Umbilical cord (tissue), 2 donors: ENCODE measurements around the gene CHN1. TPM values are rescaled to one million over a fixed set of nuclear protein-coding genes. Genes with fewer than 3 reads are reported as not detected.
A peak's percentile ranks its signal among the peaks of the same experiment; 100 is the strongest.

Experiments
- DNase-seq: peaks from one replicate; pipeline ENCODE4 v3.0.0-alpha.2; 2015; ENCODE audit warnings: low spot score
- total RNA-seq: library from RNA; depleted of rRNA; stranded (reverse); fragments of >200 nt; gene quantifications from one replicate; pipeline ENCODE4 v1.2.3, GENCODE V29; 2014; ENCODE audit warnings: low replicate concordance; ENCODE audit not compliant: insufficient read depth

Gene CHN1
- total RNA-seq, 1 donor from 2014 or later = 46.0 TPM

DNA sequence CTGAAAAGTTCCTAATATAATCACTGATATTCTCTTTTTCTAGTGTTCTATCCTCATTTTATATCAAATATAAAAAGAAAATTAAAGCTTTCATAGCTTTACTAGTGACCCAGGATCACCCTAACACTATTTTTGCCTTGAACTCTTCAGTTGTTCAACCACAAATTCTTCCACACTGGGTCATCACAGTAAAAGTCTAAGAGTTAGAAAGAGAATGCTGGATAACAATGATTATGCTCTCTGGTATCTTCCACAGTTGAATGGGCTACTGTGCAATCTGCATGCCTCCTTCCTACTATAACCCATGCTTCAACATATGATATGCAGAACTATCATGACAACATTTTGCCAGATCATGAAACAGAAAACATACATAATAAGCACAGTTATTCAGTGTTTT lies 32.3 kb downstream of the CHN1 start:
- DNase-seq = no peak

DNA sequence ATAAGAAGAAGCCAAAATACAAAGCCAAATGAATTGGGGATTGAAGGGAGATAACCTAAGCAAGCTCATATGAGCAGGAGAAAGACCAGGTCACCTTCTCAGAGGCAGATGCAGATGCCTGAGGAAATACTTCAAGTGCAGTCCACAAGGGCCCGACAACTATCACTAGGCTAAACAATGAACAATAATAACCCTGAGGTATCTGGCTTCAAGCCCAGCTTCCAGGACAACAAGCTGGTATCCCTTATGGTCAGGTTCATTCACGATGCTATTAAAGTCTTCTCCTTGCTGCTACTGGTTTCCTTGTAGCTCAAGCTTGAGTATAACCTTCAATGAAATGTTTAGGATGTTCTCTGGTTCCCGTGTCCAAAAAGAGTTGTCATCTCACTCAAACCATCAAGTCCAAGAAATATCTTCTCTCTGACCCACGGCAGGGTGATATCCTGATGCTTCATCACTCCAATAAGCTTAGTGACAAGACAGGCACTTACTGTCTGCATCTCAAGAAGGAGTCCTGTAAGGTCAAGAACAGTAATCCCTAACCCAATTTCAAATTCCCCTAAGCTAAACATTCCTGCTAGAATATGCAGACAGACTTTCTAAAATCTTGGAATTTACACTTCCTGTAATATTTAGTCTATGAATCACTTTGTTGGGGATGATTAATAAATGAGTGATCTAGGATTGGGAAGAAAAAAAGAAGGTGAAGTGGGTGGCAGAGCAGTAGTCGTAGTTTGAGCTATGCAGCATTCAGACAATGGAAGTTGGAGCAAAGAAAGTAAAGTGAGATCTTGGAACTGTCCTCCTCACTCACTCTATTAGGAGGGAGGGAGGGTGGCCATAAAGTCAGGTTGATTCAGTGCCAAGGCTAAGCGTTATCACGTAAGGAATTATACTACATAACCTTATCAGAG lies 33.1 kb downstream of the CHN1 start:
- peak; percentile 82 for DNase-seq

DNA sequence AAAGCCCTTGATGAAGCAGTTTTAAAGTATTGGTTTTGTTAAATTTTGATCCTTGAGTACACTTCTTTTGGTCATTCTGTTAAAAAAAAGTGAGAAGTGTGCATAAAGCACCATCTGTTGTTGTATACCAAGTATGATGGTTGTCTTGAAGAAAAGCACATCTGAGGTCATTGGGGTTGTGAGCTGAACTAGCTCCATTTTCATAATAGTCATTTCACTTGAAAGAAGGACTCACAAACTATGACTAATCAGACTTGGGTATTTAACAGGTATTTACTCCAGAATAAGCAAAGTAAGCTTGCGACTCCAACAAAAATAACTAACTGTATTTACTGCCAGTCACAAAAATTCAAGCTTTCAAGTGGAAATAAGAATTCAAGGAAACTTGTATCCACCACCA lies 35.1 kb downstream of the CHN1 start:
- DNase-seq = no peak

DNA sequence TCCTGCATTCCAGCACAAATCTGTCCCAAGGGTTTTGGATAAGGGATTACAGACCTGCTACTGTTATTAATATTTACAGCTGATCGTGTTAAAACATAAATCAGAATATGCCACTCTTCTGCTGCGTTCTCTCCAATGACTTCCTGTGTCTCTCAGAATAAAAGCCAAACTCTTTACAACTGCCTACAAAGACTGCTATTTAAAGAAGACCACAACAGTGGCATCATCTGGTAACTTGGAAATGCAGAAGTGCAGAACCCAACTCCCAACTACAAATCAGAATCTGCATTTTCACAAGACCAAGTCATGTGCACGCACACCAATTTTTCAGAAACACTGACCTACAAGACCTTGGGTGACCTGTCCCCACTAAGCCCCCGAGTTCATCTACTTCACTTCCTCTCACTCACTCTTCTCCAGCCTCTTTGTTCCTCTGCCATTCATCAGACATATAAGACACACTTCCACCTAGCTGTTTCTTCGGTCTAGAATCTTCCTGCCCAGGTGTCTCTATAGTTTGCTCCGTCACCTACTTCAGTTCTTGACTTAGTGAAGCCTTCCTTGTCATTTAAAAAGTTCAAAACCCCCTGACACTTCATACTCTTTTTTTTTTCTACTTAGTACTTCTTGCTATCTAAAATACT lies 36.0 kb downstream of the CHN1 start:
- DNase-seq = no peak

DNA sequence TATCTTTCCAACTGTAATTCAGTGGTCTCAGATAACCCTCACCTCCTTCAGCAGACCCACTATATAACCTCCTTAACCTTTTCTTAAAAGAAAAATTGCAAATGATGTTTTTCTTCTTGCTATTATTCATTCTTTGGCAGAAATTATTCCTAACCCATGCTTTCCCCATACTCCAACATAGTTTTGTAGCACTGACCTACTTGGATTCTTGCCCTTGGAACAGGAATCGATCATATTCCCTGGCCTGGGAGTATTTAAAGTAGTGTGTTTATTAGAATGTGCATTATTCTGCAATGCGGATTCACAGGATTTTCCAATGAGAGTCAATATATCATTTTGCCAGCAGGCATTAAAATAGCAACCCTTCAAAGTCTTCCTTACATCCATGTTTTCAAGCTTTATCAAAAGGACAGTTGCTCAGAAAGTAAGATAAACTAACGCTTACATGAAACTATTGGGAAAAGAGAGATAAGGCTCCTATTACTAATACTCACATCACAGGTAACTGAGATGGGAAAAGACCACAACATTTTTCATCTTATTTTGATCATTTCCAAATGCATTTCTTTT lies 37.4 kb downstream of the CHN1 start:
- DNase-seq = peak; percentile 42

DNA sequence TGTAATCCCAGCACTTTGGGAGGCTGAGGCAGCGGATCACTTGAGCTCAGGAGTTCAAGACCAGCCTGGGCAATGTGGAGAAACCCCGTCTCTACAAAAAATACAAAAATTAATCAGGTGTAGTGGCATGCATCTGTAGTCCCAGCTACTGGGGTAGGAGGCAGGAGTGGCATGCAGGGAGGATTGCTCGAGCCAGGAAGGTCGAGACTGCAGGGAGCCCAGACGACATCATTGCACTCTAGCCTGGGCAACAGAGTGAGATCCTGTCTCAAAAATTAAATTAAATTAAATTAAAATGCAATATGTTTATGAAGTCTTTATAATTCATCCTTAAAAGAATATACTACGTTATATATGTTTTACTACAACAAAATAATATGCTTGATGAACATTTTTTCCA lies 38.1 kb downstream of the CHN1 start:
- no peak for DNase-seq

DNA sequence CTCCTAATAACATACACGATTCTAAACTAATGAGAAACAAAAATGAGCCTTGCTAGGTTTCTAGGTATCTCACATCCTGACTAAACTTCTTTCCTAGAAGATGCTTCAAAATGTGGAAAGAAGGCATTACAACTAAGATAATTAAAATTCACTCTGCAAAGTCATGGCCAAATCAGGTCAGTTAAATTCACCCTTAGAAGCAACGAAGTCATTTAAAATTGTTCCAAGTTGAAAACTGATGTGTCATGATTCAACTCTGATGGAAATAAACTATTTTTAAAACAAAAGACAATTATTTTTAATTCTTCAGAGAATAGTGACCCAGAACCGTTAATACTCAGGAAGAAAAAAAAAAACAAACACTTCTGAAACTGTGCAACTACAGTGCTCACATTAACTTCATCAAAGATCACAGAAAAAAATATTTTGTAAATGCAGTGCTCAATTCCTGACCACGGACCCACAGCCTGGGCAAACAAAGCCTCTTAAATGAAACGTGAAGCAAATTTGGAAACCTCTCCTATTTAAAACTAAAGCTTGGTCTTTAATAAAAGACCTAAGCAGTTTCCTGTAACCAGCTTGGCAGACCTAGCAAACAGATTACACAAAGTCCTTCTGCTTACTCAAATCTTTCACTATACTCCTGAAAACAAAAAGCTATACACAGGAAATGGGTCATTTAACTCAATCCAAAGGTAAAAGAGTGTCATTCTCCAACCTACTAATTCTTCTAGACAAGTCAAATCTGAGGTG lies 39.0 kb downstream of the CHN1 start:
- peak; percentile 72 for DNase-seq

DNA sequence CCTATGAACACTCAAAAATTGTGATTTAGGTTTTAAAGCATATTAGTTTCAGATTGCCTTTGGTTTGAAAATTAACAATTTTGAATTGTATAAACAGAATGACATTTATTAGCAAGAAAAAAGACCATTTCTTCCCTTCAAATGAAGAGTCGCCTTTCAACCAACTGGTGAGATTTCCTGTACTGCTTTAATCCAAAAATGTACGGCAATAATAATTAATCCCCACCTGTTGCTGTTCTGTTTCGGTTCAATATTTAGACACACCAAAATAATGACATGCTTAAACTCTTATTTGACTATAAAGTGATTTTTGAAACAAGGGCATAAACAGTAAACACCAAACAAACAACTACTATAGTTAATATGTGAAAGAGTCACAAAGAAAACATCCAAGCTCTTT lies 39.6 kb downstream of the CHN1 start:
- DNase-seq = no peak

DNA sequence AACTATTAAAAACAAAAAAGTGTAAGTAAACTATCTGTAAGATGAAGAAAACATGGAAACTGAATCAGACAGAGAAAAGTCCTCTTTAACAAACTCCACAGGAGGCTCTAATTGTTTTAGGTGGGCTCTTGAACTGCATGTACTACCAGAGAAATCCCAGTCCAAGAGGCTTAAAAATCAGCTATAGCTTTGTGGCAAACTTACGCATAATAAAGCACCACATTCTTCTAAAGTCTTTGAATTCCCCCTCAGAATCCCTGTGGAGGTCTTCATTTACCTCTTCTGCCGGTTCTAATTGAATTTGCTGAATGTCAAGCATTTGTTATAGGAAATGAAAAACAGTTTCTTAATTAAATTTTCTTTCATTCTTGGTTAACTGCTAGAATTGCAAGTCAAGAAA lies 40.8 kb downstream of the CHN1 start:
- DNase-seq = no peak

DNA sequence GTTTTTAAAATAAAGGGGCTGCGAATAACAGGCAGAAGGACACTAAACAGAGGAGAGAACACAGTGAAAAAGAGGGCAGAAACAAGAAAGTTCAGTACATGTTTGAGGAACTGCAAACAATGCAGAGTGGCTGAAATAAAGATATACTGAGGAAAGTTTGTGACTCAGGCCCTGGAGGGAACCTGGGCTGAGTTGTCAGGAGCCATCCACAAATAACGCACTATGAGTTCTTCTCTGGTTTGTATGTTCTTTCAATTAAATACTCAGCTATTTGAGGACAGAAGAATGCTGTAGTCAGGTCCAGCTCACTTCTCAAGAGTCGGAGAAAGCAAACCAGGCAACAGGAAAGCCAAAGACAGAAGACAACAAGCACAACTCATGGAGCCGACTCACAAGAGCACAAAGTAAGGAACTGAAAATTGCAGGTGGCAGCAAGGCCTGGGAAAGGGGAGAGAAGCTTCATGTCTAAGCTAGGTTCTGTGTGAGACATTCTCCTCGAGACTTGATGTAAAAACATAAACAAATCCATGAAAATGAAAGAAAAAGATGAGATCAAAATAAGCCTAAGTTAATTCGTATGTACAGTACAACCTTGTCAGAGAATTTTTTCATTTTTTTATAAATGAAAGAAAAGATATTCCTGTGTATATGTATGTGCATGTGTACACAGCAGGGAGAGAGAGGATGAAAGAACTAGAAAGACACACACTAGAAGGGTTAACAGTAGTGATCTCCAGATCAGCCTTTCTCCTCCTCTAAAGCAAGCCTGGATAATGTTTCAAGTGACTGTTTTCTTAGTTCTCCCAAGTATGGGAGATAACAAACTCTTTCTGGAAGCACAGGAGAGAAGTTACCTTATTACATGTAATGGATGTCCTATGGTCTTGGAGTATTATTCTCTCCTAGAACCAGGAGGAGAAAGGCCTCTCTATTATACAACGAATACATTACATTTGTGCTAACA lies 41.5 kb downstream of the CHN1 start:
- peak; percentile 85 for DNase-seq

DNA sequence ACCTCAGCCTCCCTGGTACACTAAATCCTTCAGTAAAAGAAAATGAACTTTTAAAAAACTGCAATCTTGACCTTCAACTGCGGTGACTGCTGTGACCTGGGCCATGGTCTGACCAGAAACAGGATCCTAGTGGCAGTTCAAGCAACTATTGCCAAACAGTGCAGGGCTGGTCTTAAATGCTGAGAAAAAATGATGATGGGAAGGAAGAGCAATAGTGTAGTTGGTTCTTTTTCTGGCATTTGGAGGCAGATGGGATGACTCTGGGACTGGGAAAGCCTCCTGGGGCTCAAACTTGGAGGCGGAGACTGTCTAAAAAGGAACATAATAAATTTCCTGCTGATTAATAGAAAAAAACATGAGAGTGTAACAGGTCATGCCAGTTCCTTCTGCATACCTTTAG lies 45.4 kb downstream of the CHN1 start:
- peak; percentile 47 for DNase-seq

DNA sequence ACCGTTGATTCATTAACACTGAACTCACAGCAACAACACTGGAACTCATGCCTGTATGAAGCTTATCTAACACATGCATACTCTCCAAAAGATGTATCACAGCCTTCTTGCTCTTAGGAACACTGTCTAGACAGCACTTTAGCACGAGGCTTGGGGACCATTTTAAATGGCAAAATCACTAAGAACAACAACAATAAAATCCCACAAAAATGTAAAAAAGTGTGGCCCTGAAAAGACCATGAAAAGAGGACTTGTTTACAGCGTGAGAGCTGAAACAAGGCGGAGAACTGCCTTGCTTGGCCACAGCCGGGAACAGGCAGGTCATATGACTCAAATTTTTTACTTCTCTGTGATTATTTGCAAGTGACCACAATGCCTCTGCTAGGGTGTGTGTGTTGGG lies 48.1 kb downstream of the CHN1 start:
- DNase-seq = no peak

DNA sequence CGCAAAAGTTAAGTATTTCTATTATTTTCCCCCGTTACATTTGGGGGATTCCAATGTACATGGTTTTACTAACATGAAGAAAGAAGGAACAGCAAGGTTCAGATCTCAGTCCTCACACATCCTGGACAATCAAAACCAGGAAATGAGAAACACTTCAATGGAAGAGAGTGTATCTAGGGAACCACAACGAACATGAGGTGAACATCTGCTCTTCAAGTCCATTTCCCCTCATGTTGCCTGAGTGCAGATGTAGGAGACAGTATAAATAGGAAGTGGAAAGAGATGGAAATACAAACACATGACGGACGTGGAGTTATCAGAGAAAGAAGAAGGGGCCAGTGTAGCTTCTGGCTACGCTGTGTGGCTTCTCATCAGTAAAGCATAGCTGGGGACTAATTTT lies 52.6 kb downstream of the CHN1 start:
- no peak for DNase-seq

DNA sequence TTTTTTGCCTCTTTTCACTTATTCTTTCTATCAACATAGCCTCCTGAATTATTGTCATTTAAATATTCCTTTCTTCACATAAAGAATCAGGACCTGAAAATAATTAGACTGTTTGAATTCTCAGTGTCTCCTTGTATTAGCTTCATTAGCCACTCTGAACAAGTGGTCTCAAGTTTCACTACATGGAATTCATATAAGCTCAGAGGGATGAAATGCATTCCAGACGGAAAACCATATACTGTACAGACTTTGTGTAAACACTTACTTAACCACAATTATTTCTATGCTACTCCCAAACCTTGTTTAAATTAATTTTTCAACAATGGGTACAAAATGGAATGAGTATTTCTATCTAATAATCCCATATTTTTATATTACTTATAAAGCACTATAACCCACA lies 53.4 kb downstream of the CHN1 start:
- DNase-seq = peak; percentile 64

DNA sequence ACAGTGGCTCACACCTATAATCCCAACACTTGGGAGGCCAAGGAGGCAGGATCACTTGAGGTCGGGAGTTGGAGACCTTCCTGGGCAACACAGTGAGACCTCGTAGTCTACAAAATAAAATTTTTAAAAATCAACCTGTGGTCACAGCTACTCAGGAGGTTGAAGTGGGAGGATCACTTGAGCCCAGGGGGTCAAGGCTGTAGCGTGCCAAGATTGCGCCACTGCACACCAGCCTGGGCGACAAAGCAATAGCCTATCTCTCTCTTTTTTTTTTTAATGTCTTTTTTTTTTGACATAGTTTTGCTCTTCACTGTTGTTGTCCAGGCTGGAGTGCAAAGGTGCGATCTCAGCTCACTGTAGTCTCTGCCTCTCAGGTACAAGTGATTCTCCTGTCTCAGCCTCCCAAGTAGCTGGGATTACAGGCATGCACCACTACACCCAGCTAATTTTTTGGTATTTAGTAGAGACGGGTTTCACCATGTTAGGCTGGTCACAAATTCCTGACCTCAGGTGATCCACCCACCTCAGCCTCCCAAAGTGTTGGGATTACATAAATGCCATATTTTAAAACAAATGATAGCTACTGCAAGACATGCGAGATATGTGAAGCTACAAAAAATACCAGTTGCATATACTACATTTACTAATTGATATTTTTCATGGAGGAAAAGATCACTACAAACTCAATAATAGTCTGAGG lies 55.0 kb downstream of the CHN1 start:
- DNase-seq = no peak

DNA sequence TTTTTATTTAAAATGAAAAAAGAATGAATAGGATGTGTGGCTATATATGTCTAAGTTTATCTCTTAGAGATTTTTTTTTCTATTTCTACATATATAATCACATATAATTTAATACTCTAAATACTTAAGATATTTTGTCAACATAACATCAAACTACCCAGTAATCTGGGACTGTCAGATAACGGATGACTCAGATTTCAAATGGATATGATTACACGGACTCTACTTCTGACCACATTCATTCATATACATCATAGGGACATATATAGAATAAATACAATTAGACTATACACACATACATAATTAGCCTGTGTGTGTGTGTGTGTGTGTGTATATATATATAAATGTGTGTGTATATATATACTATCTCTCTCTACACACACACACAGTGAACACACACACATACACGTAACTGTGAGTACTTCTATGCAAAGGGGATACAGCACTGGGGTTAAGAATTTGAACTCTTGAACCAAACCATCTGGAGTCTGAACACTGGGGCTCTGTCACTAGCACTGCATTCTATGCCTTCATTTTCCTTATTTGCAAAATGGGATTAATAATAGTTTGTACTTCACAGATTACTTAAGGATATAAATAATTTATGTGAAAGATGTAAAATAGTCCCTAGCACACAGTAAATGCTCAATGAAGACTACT lies 59.5 kb downstream of the CHN1 start:
- peak; percentile 13 for DNase-seq

DNA sequence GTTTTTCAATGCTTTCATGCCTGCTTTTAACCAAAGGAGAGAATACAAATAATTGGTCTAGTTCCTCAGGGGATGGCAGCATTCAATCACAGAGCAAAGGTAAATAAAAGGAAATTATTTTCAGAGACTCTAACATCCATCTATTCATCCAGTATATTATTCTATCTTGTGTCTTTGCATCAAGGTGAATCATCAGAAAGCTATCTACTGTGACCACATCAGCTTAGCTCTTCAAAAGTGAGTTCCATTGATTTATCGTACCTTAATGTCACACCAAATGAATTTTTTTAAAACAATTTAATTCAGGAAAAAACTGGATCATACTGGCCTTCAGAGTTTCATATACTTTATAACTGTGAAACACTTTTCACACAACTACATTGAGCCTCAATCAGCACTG lies 66.1 kb downstream of the CHN1 start:
- DNase-seq = no peak

DNA sequence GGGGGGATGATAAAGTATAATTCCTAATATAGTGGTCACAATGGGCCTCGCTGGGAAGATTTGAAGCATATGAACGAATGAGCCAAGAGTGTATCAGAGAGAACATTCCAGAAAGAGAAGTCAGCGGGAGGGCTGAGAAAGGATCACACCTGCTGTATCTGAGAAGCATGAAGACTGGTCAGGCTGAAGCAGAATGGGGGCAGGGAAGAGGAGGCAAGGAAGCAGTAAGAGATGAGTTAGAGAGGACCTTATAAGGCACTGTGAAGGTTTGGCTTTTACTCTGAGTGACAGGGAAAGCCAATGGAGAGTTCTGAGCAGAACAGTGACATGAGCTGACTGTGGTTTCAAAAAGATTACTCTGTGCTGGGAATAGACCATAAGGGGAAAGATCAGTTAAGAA lies 73.5 kb downstream of the CHN1 start:
- no peak for DNase-seq

DNA sequence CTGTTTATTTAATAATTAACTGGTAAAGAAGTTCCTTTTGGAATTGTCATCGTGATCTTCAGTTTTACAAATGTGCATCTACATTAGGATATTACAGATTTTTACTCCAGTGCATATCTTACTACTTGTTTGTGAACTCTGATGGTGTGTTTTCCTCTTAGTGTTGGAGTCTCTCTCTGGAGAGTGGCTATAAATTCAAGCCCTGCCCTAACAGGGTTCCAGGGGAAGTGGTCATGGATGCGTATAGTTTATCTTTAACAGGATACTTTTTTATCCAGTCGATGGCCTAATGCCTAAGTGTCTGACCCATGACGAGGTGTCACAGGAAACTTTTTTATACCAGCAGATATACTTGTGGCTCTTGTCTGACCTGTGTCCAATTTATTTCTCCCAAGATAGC lies 75.4 kb downstream of the CHN1 start:
- DNase-seq = no peak
